Activated effector memory CD4-positive, alpha-beta T cell treated with Interleukin-2 at 50 U/mL for 16 hours (primary cell): ENCODE data around the gene VANGL2.

ENCODE experiments used
- DNase-seq: peaks from one replicate; pipeline ENCODE4 v3.0.0-alpha.2; 2020

The VANGL2 gene

GRCh38 chr1:160429125-160429561, 28.8 kb downstream of the VANGL2 start:
- DNase-seq, result no peak

- DNase-seq, result no peak
These were observed 29.6 kb downstream of the VANGL2 start for GRCh38 chr1:160429702-160430535.

- DNase-seq, result no peak
These were observed 30.6 kb downstream of the VANGL2 start for GRCh38 chr1:160431006-160431405.

GRCh38 chr1:160431571-160431970, 31.2 kb downstream of the VANGL2 start:
- no peak for DNase-seq

GRCh38 chr1:160432371-160432786, 32.0 kb downstream of the VANGL2 start:
- no peak for DNase-seq

- DNase-seq, result no peak
These were observed 36.6 kb downstream of the VANGL2 start for GRCh38 chr1:160436966-160437365.

- DNase-seq, result no peak
These were observed 37.3 kb downstream of the VANGL2 start for GRCh38 chr1:160437432-160438316.

- no peak for DNase-seq
These were observed 38.1 kb downstream of the VANGL2 start for GRCh38 chr1:160438317-160438918.

GRCh38 chr1:160438935-160439334, 38.6 kb downstream of the VANGL2 start:
- no peak for DNase-seq

- no peak for DNase-seq
These were observed 39.4 kb downstream of the VANGL2 start for GRCh38 chr1:160439718-160440117.

GRCh38 chr1:160446945-160447600, 46.7 kb downstream of the VANGL2 start:
- DNase-seq, result no peak

GRCh38 chr1:160449494-160449893, 49.1 kb downstream of the VANGL2 start:
- DNase-seq, result no peak

- DNase-seq, result no peak
These were observed 50.9 kb downstream of the VANGL2 start for GRCh38 chr1:160451119-160451858.

- no peak for DNase-seq
These were observed 51.5 kb downstream of the VANGL2 start for GRCh38 chr1:160451859-160452232.

GRCh38 chr1:160453443-160453842, 53.1 kb downstream of the VANGL2 start:
- DNase-seq, result no peak

GRCh38 chr1:160454371-160455152, 54.2 kb downstream of the VANGL2 start:
- no peak for DNase-seq

- DNase-seq, result no peak
These were observed 54.8 kb downstream of the VANGL2 start for GRCh38 chr1:160455153-160455517.

- no peak for DNase-seq
These were observed 58.7 kb downstream of the VANGL2 start for GRCh38 chr1:160459056-160459455.

GRCh38 chr1:160459687-160460086, 59.3 kb downstream of the VANGL2 start:
- DNase-seq, result no peak

GRCh38 chr1:160460214-160460642, 59.9 kb downstream of the VANGL2 start:
- DNase-seq, result no peak

- no peak for DNase-seq
These were observed 60.4 kb downstream of the VANGL2 start for GRCh38 chr1:160460683-160461287.
